GM21390 (cell line): ENCODE data around the gene RNF126.

Experiments used
- ATAC-seq: cut with Tn5 transposase; IDR thresholded peaks from one replicate; pipeline ENCODE4 v1.9.1; 2021; ENCODE audit not compliant: unreplicated experiment

Gene RNF126

GRCh38 chr19:664913-665443, 2.0 kb upstream of the RNF126 start:
- ATAC-seq: no peak

DNA sequence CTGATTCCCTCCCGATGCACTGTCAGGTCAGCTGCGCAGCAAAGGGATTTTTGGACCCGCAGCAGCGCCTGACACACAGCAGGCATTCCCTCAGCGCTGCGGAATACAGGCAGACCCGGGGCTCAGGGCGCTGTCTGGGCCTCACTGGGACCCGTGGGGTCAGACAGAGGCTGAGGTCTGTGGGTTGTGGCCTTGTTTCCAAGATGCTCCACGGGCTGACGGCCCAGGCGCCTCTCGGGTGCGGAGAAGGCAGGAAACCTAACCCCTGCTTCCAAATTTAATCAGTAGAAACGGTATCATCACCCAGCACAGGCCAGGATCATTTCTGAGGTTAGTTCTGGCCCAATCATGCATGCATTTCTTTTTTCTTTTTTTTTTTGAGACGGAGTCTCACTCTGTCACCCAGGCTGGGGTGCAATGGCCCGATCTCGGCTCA, 686 bp upstream of the RNF126 start:
- no peak for ATAC-seq

DNA sequence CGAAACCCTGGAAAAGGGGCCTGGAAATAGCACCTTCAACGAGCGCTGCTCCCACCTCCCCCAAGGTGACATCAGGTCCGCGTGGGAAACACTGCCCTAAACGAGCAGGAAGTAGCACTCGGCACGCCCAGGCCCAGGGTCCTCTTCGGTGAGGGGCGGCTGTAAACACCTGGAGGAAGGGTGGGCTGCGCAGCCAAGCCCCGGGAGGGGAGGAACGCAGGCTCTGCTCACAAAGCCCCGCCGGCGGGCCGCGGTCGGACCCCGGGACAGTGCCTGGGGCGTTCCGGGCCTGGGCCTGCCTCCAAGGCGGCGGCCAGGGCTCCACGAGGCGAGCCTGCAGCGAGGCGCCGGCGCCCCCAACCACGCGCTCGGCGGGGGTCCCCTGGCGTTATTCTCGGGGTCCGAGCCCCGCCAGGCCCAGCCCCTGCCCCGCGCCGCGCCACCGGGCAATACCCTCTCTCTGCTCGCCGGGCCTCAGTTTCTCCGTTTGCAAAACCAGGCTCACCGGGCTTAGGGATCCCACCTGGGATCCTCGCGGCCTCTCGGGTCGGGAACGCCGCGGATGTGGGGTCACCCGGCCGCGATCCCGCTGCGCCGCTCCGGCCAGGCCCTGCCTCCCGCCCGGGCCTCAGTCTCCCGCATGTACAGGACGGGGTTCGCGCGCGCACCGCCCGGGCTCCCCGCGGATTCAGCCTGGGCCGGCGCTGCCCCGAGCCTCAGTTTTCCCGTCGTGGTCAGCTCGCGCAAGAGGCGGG, 630 bp downstream of the RNF126 start:
- ATAC-seq: no peak

GRCh38 chr19:661427-662196, 1.4 kb downstream of the RNF126 start:
- ATAC-seq: no peak

DNA sequence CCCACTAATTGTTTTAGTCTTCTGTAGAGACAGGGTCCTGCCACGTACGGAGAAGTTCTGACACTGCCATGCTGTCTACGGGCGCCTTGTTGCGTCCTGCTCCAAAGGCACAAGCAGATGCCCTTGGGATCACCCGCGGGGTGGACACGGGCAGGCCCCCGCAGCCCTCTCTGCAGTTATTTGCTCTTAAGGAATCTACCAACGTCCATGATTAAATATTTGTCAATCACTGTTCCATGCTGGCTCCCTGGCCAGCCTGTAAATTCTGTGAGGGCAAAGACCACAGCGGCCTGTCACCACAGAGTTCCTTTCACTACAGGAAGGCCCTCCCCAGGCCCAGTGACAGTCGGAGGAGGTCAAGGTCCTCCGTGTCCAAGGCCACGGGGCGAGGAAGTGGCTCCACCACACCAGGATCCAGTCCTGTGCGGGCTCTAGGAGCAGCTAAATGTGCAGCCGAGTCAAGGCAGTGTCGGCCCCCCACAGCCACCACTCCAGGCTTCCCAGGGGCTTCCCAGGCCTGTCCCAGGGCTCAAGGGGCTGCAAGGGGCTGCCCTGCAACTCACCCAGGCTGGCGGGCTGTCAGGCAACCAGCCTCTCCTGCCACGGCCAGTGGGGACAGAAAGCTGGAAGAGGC, 2.1 kb downstream of the RNF126 start:
- no peak for ATAC-seq

DNA sequence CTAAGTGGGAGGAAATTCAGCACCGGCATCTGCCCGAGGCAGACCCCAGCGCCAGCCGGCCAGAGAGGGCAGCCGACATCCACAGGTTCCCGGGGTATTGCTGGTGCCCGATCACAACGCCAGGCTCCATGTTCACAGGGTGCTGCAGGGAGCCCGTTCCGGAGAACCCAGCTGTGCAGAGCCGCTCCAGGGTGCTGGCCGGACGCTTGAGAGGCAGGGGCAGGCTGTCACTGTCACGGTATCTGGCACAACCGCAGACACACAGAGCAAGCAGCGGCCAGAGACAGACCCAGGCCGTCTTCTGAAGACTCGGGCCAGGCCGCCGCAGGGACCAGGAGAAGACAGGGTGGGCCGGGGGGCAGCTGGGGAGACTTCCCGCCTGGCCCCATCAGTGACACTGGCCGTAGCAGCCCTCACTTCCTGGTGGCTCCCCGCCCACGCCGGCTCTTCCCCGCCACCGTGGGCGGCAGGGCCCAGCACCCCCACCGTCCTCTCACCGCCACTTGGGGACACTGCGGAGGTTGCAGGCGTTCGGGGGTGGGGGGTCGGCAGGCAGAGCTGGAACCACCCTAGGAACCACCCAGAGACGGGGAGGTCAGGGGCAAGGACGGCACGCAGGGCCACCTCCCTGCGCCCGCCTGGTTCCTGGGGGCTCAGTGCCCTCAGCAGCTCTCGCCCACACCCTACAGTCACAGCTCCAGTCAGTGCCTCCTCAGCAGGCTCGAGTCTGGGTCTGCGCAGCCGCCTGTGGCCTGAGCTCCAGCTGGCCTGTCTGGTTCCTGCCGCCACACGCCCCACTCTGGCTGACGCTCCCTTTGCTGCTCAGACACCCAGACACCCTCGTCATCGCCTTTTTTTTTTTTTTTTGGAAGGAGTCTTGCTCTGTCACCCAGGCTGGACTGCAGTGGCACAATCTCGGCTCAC, 3.8 kb downstream of the RNF126 start:
- no peak for ATAC-seq

- no peak for ATAC-seq
Measured at GRCh38 chr19:658059-658839, 4.8 kb downstream of the RNF126 start.

DNA sequence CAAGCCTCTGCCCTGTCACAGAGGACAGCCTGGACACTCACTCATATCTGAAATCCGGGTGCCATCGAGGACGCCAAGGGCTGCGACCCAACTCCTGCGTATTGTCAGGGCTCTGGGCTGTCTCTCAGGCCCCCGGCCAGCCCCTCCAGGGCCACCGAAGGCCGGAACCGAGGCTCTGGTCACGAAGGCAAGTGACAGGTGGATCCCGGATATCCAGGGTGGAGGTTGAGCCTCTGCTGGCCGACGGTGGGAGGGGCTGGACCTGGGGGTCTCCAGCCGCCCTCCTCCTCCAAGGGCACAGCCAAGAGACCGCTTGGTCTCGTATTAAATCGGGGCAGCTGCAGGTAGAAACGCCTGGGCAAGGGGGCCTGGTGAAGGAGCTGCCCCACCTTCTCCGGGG, 5.4 kb downstream of the RNF126 start:
- no peak for ATAC-seq

DNA sequence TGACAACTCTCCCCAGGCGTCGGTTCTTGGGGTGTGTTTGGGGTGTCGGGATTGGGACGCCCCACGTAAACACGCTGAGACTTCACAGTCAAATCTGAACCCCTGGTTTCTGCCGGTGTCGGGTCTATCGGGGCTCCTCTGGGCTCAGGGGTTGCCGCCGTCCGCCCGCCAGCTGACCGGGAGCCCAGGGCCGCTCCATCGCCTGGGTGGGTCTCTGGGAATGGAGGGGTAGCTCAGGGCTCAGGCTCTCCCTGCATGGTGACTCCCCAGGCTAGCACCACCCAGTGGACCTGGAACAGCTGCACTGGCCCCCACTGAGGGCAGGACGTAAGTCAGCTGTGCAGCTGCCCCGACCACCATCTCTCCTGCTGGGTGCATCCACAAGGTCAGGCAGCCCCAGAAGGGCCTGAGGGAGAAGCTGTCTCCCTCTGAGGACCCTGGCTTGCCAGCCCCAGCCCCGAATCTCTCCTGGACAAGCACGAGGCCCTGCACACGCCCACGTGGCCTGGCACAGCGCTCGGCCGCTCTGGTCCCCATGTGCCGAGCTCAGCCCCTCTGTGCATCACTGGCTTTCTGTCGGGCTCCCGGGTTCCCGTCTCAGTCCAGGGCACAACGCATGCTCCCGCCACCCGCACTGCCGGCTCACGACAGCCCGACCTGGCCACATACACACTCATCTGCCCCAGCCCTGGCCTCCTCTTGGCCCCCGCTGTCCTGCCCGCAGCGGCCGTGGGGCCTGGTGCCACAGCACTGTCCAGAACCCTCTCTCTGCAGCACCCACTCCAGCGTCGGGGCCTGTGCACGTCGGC, 6.1 kb downstream of the RNF126 start:
- no peak for ATAC-seq

DNA sequence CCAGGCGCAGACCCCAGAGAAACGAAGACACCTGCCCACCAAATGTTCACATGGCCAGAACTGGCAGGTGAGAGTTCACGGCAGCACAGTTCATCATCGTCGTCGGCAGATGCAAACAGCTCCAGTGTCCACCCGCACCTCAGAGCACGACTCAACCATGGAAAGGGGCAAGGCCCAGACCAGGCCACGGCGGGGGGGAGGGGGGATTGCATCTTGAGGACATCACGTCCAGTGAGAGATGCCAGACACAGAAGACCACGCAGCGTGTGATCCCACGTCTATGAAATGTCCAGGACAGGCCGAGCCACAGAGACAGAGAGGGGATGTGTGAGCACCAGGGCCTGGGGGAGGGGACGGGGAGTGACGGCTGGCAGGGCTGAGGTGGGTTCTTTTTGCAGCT, 7.3 kb downstream of the RNF126 start:
- ATAC-seq: no peak

GRCh38 chr19:653425-653824, 9.6 kb downstream of the RNF126 start:
- ATAC-seq: no peak

GRCh38 chr19:652467-653389, 10.3 kb downstream of the RNF126 start:
- no peak for ATAC-seq

DNA sequence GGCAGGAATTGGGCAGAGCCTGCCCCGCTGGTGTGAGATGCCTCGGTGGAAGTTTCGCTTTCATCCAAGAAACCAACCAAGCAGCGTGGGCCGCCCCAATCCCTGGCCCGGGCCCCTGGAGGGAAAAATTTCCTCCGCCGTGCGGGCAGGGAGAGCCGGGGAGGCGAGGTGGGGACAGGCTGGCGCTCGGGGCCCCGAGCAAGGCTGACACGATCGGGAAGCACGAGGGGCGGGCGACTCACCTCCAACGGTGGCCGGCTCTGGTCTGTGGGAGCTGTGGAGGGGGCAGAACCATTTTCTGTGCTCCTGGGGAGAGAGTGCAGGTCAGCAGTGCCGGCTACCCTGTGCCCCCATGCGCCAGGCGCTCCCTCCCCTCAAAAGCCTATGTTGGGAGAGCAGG, 11.0 kb downstream of the RNF126 start:
- no peak for ATAC-seq

DNA sequence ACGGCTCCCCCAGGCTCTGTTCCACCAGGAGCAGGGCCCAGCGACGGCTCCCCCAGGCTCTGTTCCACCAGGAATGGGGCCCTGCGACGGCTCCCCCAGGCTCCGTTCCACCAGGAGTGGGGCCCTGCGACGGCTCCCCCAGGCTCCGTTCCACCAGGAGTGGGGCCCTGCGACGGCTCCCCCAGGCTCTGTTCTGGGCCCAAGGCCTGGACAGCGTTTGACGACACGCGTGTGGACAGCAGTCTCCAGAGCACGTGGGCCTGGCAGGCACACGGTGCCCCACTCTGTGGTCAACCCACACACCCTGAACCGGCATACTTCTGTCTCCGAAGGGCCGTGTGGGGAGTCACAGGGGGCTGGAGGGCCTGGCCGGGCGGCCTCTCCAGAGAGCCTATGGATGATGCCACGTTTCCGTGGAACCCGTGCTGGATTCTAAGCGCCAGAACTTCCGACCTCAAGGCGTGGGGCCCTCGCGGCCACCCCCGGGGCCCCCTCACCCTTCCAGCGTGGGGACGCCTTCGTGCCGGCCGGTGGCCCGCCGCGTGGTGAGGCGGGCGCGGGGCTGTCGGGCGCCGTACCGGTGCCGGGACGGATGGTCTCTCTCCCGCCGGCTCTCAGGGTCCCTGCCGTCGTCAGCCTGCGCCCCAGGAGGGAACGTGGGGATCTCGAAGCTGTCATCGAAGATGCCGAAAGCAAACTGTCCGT, 11.7 kb downstream of the RNF126 start:
- ATAC-seq: no peak

GRCh38 chr19:650121-650520, 12.9 kb downstream of the RNF126 start:
- ATAC-seq: no peak

- ATAC-seq: no peak
Measured at GRCh38 chr19:648904-649801, 13.9 kb downstream of the RNF126 start.
